Stromal cell of bone marrow (primary cell): Measurements from ENCODE around the gene FTO.

ENCODE experiments used
- DNase-seq: peaks from one replicate; pipeline ENCODE4 v3.0.0-alpha.2; 2012; ENCODE audit warnings: low read depth

Gene FTO

DNA sequence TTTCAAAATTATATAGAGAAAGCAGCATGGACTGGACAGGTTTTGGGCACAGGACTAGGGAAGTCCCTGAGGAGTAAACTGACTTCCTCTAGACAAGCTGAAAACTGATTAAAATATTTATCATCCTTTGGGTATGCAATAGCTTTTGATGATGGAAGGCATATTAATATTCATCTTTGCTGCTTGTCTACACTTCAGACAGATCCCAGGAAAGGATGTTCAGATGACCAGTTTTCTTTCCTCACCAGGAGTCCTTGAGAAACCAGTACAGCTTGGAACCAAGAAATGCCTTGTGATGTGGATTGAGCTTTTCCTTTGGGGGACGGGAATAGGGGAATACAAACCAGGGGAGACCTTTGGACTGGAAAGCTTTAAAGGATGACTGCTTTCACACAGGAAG lies 195.5 kb downstream of the FTO start:
- DNase-seq, result no peak

DNA sequence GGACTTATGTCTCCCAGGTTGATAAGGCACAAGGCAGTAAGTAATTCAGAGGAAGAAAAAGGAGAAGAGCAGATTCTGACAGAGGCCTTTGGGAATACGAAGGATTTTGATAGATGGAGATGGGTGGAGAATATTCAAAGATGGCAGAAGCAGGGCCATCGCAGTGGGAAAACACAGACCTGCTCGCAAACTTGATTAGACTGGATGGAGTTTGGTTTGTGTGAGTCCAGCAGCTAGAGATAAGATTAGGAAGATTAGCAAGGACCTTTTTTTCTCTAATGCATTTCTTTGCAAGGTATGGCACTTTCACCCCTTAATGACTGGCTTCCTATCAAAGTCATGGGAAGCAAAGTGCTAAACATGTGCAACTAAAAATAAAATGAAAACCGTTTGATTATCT lies 196.7 kb downstream of the FTO start:
- no peak for DNase-seq

DNA sequence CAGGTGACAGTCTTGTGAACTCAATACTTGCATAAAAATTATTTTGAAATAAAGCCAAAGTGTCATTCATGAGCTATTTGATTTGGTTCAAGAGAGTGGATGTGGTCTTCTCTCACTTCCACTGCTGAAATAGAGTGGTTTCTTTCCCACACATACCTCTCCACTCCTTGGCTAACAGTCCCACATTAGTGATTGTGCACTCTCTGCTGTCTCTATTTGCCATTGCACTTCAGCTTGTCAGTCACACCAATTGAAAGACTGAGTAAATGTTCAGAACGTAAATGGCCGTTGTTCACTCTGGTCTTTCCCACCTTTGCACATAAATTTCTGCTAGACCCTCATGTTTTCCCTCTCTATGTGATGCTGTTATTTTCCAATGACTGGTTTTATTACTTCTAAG lies 197.5 kb downstream of the FTO start:
- DNase-seq, result no peak

DNA sequence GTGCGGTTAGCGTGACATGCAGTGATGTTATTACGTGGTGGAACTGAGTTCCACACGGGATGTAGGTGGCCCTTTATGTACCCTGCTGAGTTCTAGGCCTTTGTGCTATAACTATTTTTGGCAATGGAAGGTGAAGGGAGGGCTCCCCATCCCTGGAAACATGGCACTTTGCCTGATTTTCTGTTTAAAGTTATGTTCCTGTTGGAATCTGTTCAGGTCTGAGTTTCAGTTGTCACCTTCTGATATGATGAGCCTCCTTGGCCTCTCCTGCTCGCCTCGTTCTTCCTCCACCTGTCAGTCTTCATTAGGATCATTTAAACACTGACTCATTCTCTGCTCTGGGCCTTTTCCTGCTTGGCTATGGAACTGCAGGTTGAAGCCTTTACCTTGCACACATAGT lies 200.6 kb downstream of the FTO start:
- no peak for DNase-seq

DNA sequence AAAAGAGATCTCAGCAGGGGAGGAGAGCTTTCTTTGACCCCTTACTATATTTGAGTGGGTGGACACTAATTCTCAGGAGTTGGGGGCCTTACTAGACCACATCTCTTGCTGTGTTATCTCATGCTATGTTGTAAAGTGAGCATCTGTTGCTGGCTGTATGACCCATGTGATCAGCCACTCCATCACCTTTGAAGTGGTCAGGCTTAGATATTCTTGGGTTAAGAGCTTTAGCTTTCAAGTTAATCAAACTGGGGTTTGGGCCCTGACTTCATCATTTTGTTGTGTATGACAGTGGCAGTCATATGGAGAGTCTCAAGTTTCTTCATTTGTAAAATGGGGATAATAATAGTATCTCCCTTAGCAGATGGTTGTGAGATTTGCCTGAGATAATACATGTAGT lies 201.1 kb downstream of the FTO start:
- DNase-seq, result no peak

DNA sequence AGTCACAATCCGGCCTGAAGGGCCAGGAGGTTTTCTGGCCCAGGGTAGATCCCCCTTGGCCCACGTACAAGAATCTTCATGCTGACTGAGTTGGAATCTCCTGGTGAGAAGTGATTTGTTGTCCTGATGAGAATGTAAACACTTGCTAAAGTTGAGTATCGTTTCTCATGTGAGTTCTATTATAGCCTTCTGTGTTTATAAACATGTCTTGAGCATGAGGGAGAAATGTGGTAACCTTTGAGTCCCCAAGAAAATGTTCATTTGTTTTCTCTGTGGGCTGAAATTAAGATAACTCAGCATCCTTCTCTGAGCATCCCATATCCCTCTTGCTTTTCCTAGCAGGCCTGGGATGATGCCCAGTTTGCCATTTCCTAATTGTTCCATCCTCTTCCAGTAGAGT lies 204.8 kb downstream of the FTO start:
- no peak for DNase-seq

DNA sequence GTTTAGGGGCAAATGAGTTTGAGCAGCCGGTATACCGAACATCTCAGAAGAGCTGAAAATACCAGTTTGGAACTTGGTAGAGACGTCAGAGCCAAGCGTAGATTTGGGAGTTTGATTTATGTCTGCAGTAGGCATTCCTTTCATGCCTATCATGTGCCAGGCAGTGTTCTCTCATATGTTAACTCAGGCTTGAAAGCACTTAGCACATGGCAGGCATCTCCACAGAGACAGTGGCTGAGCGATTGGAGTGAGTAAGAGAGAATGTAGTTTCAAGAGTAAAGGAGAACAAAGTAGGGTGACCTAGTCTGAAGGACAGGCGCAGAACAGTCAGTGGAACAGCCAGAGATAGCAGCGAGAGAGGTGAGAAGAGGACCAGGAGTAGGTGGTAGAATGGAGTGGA lies 207.0 kb downstream of the FTO start:
- no peak for DNase-seq

DNA sequence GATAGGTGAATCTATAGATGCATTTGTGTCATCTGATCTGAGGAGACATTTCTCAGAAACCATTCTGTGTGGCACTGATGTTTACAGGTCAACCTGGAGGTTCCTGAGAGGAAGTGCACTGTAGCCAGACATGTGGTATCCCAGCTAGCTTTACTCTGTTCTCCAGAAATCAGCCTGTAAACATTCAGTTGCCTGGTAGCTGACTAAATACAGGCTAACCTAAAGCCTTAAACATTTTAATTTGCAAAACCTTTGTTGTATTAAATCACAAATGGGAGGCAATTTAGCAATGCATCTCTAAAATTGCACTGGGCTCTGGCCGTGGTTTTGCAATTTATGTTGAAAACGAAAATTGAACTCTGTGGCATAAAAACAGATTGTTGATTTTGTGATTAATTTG lies 207.6 kb downstream of the FTO start:
- peak; percentile 22 for DNase-seq

DNA sequence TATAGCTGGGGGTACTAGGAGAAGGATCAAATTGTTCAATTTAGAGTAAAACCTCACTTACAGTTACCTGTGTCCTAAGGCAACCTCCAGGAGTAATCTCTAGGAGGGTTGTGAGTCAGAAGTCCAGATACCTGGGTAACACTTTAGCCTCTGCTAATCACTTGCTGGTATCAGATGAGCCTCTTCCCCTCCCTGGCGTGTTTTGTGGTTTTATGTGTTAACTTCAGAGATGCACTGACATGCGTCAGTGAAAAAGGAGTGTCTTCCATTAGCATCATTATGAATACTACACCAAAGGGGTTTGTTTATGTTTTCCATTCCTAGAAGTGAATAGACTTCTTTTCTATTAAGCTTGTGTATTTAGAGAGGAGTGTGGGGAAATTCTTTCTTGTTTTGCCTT lies 208.2 kb downstream of the FTO start:
- DNase-seq, result no peak

DNA sequence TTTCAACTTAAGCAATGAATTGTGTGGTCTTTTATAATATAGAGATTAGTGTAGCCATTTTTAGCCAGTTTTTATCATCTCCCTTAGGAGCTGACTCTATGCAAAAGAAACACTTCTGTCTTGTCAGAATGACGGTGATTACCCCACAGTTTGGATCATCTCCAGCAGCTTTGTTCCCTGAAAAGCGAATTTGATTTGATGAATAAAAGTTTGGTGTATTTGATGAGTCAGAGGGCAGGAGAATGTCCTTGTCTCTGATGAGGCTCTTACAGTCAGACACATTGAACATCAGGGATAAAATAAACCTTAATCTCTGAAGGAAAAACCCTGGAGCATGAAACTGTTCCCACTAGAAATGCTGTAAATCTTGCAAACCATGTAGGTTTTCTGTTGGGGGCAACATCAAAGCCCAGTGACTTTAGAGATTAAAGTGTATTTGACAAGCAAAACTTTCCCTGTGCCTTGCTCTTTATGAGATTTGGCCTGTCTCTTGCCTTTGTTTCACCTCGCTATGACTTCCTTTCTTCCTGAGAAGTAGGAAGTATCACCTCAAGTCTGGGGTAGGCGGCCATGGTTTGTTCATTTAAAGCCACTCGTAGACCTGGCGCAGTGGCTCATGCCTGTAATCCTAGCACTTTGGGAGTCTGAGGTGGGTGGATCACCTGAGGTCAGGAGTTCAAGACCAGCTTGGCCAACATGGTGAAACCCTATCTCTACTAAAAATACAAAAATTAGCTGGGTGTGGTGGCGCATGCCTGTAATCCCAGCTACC lies 209.3 kb downstream of the FTO start:
- peak; percentile 96 for DNase-seq

DNA sequence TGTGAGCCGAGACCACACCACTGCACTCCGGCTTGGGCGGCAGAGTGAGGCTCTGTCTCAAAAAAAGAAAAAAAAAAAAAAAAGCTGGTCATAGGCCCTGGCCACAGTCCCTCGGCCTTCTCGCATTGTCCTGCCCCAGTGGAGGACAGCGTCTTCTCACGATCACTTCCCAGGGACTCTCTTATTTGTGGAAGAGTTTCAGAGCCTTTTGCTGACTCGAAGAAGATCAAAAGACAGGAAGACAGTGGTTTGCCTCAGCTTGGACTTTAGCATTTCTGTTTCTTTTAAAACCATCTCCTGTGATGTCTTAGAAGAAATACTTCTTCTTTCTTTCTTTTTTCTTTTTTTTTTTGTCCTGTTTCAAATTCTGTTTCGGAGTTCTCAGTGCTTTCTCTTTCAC lies 210.0 kb downstream of the FTO start:
- no peak for DNase-seq

DNA sequence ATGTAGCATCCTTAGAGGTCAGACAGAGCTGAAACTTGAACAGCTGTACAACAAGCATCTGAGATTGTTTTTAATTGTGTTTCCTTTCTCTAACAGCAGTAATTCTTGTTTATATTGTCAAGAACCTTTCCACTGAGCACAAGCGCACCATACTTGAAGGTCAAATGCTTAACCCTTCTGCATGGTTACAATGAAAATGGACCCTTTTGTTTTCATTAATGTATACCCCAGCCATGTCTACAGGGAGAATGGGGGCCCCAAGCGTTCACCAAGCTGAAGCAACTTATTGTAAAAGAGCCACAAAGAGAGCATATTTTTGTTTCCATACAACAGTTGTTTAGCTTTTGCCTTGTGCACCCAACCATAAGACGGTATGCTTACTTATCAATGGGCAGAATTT lies 210.8 kb downstream of the FTO start:
- no peak for DNase-seq

DNA sequence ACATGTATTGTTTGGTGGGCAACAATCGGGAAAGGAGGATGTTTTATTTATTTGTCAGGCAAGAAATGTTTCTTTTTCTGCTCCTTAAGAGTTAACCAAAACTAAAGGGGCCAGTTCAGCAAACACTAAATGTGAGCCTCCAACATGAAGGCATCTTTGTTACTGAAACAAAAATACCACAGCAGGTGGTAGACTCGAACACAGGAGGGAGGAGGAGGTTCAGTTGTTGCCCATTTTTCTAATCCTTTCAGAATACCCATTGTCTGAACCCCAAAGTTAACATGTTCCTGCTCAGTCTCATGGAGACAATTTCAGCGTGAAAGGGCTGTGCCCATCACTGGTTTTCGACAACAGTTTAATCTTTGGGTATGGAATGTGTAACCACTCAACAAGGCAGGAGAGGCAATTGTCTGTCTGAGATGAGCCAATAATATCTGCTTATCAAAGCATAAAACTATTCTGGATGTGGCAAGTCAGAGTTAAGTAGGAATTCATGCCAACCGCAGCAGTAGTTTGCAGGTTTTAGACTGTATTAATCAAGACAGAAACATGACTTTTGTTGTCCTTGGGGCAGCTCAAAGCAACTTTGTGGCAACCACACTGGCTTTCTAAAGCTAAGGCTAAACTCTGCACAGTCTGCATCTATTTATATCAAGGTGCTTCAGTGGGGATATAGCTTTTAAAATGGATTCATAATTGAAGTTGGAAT lies 211.7 kb downstream of the FTO start:
- no peak for DNase-seq

DNA sequence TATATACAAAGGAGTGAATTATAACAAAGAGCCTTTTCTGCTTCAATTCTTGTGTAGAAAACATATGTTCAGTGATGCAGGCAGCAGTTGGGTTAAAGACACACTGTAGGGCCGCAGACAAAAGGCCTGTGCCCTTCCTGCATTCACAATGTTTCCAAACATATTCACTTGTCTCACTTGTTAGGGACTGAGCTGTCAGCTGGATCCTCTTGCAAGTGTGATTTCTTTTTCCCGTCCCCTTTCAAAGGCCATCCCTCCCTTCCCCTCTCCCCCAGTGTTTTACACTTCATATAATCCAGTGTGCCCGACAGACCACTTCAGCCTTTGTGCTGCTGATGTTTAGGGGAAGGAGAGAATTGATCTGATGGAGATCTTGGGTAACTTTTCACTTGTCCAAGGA lies 217.0 kb downstream of the FTO start:
- no peak for DNase-seq

DNA sequence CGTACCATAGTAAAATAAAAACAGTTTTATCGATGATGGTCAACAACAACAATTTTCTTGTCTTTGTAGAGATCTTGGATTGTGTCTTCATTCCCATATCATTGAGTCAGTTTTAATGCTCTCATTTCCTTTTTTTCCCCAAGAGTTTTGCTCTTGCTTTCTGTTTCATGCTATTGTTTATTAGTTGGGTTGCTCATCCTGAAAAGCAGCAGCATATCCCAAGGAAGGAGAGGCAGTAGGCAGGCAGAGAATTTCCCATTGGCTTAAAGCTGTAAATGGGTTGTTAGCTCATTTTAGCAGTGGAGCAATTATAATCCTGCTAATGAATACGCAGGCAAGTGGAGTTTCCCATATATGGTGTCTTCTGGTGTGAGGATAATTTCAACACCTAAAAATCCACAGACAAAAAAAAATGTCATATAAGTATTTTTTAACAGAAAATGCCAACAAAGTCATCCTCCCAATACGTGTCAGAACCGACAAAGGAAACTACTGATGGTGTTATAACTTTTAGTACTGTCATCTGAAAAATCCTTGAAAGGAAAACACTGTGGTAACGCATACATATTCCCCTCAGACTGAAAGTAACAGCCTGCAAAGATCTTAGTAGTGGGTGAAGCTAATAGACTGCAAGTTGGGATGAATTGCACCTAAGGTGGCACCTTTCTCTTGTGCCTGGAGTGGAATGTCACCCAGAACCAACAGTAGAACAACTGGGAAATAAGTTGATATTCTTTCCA lies 218.3 kb downstream of the FTO start:
- DNase-seq, result no peak

DNA sequence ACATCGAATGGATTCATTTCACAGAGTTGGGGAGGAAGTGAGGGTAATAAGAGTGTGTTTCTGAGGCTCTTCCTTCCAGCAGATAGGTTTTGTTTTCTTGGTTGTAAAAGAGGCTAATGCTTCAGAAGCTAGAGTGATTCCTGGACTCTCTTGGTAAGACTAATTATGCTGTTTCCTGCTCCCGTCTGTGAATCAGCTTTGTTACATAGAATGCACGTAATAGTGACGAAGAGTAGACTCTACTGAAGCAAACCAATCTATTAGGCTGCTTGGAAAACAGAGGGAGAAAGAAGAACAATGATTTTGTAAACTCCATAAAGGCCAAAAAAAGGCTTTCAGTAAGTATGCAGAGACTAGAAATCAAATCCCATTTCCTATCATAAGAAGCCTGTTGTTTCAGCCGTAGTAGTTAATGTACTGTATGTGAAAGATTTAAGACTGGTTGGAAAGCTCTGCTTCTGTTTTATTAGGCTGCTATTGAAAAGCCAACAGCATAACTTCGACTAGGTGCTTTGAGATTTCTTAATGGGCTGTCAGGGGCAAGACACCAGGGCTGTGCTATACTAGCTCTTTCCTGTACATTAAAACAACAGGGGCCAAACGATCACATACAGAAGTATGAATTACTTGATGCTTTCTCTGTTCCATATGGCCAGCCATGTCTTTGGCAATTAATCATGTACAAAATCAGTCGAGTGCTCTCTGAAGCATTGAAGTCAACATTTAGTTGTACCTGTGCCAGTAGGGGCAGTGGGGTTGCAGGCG lies 219.0 kb downstream of the FTO start:
- DNase-seq, result no peak

DNA sequence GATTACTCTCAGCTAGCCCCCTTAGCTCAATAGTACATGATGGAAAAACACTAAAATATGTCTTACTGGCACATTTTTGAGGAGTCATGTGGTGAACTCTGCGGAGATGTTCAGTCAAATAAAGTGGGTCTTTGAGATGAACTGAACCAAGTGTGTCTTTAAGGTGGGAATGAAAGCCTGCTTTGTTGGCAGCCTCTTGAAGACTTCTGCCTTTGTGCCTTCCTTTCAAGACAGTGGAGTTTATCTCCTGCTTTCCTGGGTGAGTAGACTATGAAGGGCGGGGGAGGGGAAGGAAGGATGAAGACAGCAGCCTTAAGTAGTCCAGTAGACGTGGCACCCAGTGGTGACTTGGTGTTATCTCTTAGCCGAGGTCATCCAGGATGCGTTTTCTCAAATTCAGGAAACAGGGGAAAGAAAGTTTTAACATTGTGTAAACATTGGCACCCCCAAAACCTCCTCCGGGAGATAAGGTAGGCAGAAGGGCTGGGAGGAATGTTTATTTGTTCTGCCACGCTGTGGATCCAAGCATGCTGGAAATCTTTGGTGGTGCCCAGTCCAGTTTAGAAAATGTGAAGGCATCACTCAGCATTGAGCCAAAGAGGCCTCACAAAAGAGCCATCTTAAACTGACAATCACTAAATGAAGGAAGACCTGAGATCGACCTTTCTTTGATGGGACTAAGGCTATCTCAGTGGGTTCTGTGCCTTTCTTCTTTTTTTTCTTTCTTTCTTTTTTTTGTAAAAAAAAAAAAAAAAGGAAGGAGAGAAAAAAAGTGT lies 220.6 kb downstream of the FTO start:
- no peak for DNase-seq

DNA sequence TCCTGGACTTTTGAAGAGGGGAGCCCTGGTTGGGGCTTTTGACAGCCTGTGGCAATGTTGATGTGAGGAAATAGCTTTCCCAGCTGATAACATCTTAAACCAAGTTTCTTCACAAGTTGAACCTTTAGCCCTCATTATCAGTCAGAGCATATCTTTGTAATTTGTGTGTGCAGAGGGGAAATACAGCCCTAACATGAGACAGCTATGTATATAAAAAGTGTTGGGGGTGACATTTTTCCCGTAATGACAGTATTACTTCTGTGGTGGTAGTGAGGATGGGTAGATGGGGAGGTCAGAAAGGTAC lies 221.1 kb downstream of the FTO start:
- DNase-seq, result no peak

DNA sequence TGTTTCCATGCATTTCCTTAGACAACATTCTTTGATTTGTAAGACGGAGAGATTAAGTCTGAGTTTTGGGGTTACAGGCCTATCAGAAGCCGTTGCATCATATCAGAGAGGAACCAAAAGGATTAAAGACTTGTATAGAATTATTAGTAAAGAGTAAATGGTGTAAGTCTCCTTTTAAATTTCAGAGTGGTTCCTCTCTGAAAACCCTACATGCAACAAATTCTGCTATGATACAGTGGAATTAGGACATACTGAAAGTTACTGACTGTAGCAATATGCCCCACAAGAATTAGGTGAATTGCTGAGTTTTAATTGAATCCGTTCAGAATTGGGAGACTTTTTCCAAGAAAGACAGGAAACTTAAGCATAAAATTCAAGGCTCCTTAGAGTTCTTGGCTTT lies 221.6 kb downstream of the FTO start:
- DNase-seq, result no peak

DNA sequence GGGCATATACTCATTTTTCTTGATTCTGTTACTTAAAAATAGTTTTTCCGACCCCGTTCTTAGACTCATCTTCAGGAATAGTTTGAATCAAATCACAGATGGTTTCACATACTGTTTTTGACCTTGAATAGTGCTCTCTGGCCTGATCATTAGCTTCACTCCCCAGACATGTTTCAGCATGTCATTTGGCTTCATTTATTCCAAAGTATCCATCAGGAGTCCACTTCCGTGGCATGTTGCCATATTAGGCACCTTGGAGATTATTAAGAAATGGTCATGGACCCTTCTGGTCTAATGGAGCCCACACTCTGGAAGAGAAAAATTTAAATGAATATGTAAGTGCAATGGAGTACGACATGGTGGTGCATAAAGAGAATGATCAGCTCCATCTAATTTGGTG lies 222.3 kb downstream of the FTO start:
- DNase-seq, result no peak

DNA sequence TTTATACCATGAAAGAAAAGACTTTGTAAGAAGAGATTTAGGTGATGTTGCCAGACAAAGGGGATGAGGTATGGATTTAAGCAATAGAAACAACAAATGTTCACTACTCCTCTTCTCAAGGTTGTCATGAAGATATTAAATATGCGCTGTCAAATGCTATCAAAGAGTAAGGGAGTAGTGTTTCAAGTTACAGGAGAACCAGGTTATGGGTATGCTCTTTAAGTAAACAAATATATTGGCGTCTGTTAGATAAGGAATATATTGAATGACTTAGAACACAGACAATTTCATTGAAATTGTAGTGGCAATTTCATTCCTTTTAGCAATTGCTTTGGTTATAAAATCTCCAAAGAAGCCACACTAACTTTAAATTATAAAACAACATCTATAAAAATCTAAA lies 229.0 kb downstream of the FTO start:
- DNase-seq, result no peak

DNA sequence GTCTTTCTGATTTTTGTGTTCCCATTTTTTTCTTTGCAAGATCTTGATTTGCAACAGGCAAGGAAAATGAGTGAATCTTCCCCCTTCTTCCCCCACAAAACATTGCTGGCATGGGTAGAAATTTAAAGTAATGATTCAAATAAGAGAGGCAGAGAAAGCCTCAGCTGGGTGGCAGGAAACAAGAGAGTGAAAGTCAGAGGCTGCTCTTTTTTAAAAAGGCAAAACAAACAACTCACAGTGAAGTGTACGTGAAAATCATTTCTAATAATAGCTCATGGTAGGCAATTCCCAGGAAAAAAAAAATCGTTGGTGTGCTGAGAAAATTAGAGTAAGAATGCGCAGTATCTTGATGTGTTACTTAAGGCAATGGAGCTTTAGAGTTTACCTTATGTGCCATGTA lies 229.5 kb downstream of the FTO start:
- no peak for DNase-seq
